Natural killer cell (primary cell): ENCODE data around the gene KCNAB3. TPM values are rescaled to one million over a fixed set of nuclear protein-coding genes. Genes with fewer than 3 reads are reported as not detected.

Source experiments
- ATAC-seq, 3 donors: fragments of 150-1000 bp in 2 of 3; fragments of 200-7000 bp in 1 of 3; cut with Tn5 transposase; 1 replicate in 1 of 3; 2 replicates in 2 of 3; pipeline ENCODE4 v1.10.0; 2021; ENCODE audit warnings: mild to moderate bottlenecking in 2 of 3, moderate library complexity in 2 of 3
- DNase-seq, 2 donors: peaks; one replicate each; pipeline versions ENCODE4 v3.0.0 to v3.0.0-alpha.2; 2013 to 2021; ENCODE audit warnings: mixed read lengths in 1 of 2
- H3K27ac ChIP-seq: one replicate; pipeline ENCODE4 v1.5.1; 2013; ENCODE audit warnings: mild to moderate bottlenecking, low read length
- H3K27me3 ChIP-seq: one replicate; pipeline ENCODE4 v1.6.1; 2013; ENCODE audit warnings: low read length; ENCODE audit not compliant: control insufficient read depth, insufficient read depth
- H3K36me3 ChIP-seq: one replicate; pipeline ENCODE4 v1.6.1; 2013; ENCODE audit warnings: low read length; ENCODE audit not compliant: control insufficient read depth, insufficient read depth
- H3K4me1 ChIP-seq: one replicate; pipeline ENCODE4 v1.6.1; 2013; ENCODE audit warnings: low read length; ENCODE audit not compliant: control insufficient read depth, insufficient read depth
- H3K4me3 ChIP-seq: one replicate; pipeline ENCODE4 v1.5.1; 2013; ENCODE audit warnings: low read length
- H3K9me3 ChIP-seq: one replicate; pipeline ENCODE4 v1.6.1; 2013; ENCODE audit warnings: low read length; ENCODE audit not compliant: control insufficient read depth, insufficient read depth
- H3K27ac Mint-ChIP-seq, 2 donors: one replicate each; pipeline ENCODE4 v1.8.0; 2022; ENCODE audit warnings: mild to moderate bottlenecking in 2 of 2, mixed read lengths in 2 of 2, moderate library complexity in 1 of 2
- H3K27me3 Mint-ChIP-seq, 2 donors: one replicate each; pipeline ENCODE4 v1.8.0; 2022; ENCODE audit warnings: low read depth in 2 of 2, mixed read lengths in 2 of 2
- H3K36me3 Mint-ChIP-seq: one replicate; pipeline ENCODE4 v1.8.0; 2022; ENCODE audit warnings: mixed read lengths
- H3K4me1 Mint-ChIP-seq, 2 donors: one replicate each; pipeline ENCODE4 v1.8.0; 2022; ENCODE audit warnings: mixed read lengths in 2 of 2
- H3K4me3 Mint-ChIP-seq: one replicate; pipeline ENCODE4 v1.8.0; 2022; ENCODE audit warnings: mild to moderate bottlenecking, moderate library complexity, mixed read lengths
- H3K9me3 Mint-ChIP-seq, 2 donors: one replicate each; pipeline ENCODE4 v1.8.0; 2022; ENCODE audit warnings: mixed read lengths in 2 of 2
- WGBS: methylation state at CpG from one replicate; pipeline ENCODE4 v1.1.7; 2013; ENCODE audit warnings: missing lambda C conversion rate; ENCODE audit not compliant: insufficient coverage; 5-methylcytosine and 5-hydroxymethylcytosine counted together
- intact Hi-C: fragments of 100-400 bp; cut with micrococcal nuclease; formaldehyde crosslinking; loops from one replicate; pipeline ENCODE4 v1.14.2; 2022
- total RNA-seq, 4 donors: library from RNA; stranded (reverse); fragments of 120-200 nt in 1 of 4; gene quantifications; one replicate each; pipeline versions ENCODE4 v1.2.3 to v1.2.4, GENCODE V29; 2013 to 2022
- TF ChIP-seq, protein P1 (sequence below): fragments of 200-600 bp; IDR thresholded peaks from one replicate; pipeline ENCODE4 v1.8.0; 2022; ENCODE audit warnings: antibody characterized with exemption

KCNAB3 gene
- total RNA-seq, 3 donors from 2014 or later (not counting 1 experiment from before 2014, with no cell fraction given), result 7.9 to 11.7 (median 9.3) TPM

- H3K9me3 ChIP-seq, result no peaks in the 10 kb centered on the region
- intact Hi-C loops, result no loop called here
- H3K27ac Mint-ChIP-seq, result no peak overlapping the region
- no peaks in the 10 kb centered on the region for H3K36me3 Mint-ChIP-seq
- peaks cover 27% of the 10 kb centered on the region for H3K36me3 ChIP-seq
- ATAC-seq, result no peak
- no peak overlapping the region for H3K27ac ChIP-seq
- no peaks in the 10 kb centered on the region for H3K4me1 Mint-ChIP-seq
- DNase-seq, result no peak
- TF ChIP-seq, protein P1, sequence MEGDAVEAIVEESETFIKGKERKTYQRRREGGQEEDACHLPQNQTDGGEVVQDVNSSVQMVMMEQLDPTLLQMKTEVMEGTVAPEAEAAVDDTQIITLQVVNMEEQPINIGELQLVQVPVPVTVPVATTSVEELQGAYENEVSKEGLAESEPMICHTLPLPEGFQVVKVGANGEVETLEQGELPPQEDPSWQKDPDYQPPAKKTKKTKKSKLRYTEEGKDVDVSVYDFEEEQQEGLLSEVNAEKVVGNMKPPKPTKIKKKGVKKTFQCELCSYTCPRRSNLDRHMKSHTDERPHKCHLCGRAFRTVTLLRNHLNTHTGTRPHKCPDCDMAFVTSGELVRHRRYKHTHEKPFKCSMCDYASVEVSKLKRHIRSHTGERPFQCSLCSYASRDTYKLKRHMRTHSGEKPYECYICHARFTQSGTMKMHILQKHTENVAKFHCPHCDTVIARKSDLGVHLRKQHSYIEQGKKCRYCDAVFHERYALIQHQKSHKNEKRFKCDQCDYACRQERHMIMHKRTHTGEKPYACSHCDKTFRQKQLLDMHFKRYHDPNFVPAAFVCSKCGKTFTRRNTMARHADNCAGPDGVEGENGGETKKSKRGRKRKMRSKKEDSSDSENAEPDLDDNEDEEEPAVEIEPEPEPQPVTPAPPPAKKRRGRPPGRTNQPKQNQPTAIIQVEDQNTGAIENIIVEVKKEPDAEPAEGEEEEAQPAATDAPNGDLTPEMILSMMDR, result no peak
- no peaks in the 10 kb centered on the region for H3K27me3 ChIP-seq
- H3K4me3 ChIP-seq, result no peak overlapping the region
- H3K4me3 Mint-ChIP-seq, result no peak overlapping the region
- no CpG with 5 or more reads among the region's 3 CpGs for WGBS
- H3K27me3 Mint-ChIP-seq, result no peaks in the 10 kb centered on the region
- H3K4me1 ChIP-seq, result peaks cover 27% of the 10 kb centered on the region
- H3K9me3 Mint-ChIP-seq, result no peaks in the 10 kb centered on the region
Measured at GRCh38 chr17:7882629-7883028, 47.0 kb downstream of the KCNAB3 start.

- WGBS, result 76% methylated on average over 3 of the region's 7 CpGs
- ATAC-seq (no peak), DNase-seq (peak in 1 of 2 donors; percentile 25)
- no peaks in the 10 kb centered on the region for H3K27me3 Mint-ChIP-seq
- H3K27ac Mint-ChIP-seq, result no peak overlapping the region
- no peaks in the 10 kb centered on the region for H3K36me3 Mint-ChIP-seq
- Histone ChIP-seq H3K9me3 (no peaks in the 10 kb centered on the region), H3K36me3 (peaks cover 27% of the 10 kb centered on the region), H3K4me1 (peaks cover 24% of the 10 kb centered on the region), H3K27me3 (no peaks in the 10 kb centered on the region), H3K4me3 (no peak overlapping the region), H3K27ac (no peak overlapping the region)
- TF ChIP-seq, protein P1, result no peak
- no peak overlapping the region for H3K4me3 Mint-ChIP-seq
- no peaks in the 10 kb centered on the region for H3K9me3 Mint-ChIP-seq
- intact Hi-C loops, result no loop called here
- no peaks in the 10 kb centered on the region for H3K4me1 Mint-ChIP-seq
Measured at GRCh38 chr17:7882068-7882467, 47.6 kb downstream of the KCNAB3 start.

DNA sequence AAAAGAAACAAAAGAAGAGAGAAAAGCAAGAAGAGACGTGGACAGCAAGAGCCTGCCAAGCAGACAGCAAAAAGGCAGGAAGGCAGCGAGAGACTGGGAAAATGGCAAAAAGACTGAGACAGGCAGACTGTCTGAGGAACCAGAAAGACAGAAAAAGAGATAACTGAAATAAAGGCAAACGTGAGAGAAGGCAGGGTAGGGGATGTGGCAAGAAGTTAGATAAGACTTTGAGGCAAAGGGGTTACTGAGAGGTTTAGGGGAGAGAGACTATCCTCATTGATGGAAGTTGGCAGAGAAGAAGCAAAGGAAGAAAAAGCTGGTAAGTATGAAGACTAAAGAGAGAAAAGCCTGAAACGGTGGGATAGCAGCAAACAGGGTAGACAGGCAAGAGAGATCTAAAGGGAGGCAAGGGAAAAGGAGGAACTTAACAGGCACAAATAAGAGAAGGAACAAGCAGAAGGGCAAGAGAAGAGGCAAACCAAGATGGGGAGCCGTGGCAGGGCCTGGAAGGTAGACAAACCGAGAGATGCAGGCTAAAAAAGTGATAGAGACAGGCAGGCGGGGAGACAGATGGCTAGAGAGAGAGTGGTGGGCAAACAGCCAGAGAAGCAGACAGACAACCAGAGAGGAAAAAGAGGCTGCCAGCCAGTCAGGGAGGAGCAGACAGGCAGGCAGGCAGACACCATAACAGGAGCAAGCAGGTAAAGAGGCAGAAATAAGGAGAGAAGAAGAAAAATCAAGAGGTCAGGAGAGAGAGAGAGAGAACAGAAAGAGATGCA lies 48.2 kb downstream of the KCNAB3 start:
- TF ChIP-seq, protein P1, result no peak
- WGBS, result 58% methylated on average over 7 of the region's 7 CpGs
- intact Hi-C loops, result no loop called here
- Histone ChIP-seq H3K4me3 (no peak overlapping the region), H3K9me3 (no peaks in the 10 kb centered on the region), H3K4me1 (peaks cover 18% of the 10 kb centered on the region), H3K36me3 (peaks cover 28% of the 10 kb centered on the region), H3K27ac (no peak overlapping the region), H3K27me3 (no peaks in the 10 kb centered on the region)
- H3K36me3 Mint-ChIP-seq, result no peaks in the 10 kb centered on the region
- H3K4me3 Mint-ChIP-seq, result no peak overlapping the region
- DNase-seq (no peak), ATAC-seq (no peak)
- H3K9me3 Mint-ChIP-seq, result no peaks in the 10 kb centered on the region
- peaks cover 2 to 3% of the 10 kb centered on the region in 2 donors for H3K4me1 Mint-ChIP-seq
- H3K27me3 Mint-ChIP-seq, result no peaks in the 10 kb centered on the region
- no peak overlapping the region for H3K27ac Mint-ChIP-seq
